ENCODE results near the gene DUSP18. TPM values are rescaled to one million over a fixed set of nuclear protein-coding genes. Genes with fewer than 3 reads are reported as not detected.
"Not testable (repeated sequence)": the region's sequence is repeated elsewhere in the genome, so short reads cannot be mapped to it uniquely, and the experiment has no call there.

DUSP18 gene
- total and polyA plus RNA-seq, 12 donors: 1.5 to 6.3 (median 2.5) TPM

- TF ChIP-seq CTCF (IDR thresholded peaks at IDR 0.05): no peak
- H3K27ac ChIP-seq: no peak overlapping the region
- no peak overlapping the region for H3K4me3 ChIP-seq
- peaks cover 0 to 5% (median 0%) of the 10 kb centered on the region in 9 donors for H3K4me1 ChIP-seq
- no peaks in the 10 kb centered on the region for H3K27me3 ChIP-seq
- ATAC-seq: no peak
- 83 to 88% methylated on average over 5 of the region's 5 CpGs for WGBS, 2 donors
- intact Hi-C loops (cut with DNase I): no loop called here
- no peak for DNase-seq
- H3K36me3 ChIP-seq: peaks cover 0 to 32% (median 0%) of the 10 kb centered on the region in 9 donors
- H3K9me3 ChIP-seq: no peaks in the 10 kb centered on the region
Measured at GRCh38 chr22:30627471-30627870, 40.2 kb downstream of the DUSP18 start.

GRCh38 chr22:30626413-30626812 is 41.3 kb downstream of the DUSP18 start:
- Histone ChIP-seq H3K36me3 (peaks cover 0 to 42% (median 0%) of the 10 kb centered on the region in 9 donors), H3K4me3 (no peak overlapping the region), H3K9me3 (no peaks in the 10 kb centered on the region), H3K4me1 (peaks cover 0 to 5% (median 0%) of the 10 kb centered on the region in 9 donors), H3K27me3 (no peaks in the 10 kb centered on the region), H3K27ac (no peak overlapping the region)
- DNase-seq: no peak
- no peak for TF ChIP-seq CTCF (IDR thresholded peaks at IDR 0.05)
- 89 to 94% methylated on average over 5 of the region's 5 CpGs for WGBS, 2 donors
- no peak for ATAC-seq
- intact Hi-C loops (cut with DNase I): no loop called here

- ATAC-seq; H3K4me1 ChIP-seq; DNase-seq; H3K27ac ChIP-seq; H3K4me3 ChIP-seq; H3K27me3 ChIP-seq; H3K9me3 ChIP-seq; intact Hi-C loops (cut with DNase I): not testable (repeated sequence)
- WGBS, 2 donors: 89 to 94% methylated on average over 6 of the region's 6 CpGs
- peaks cover 0 to 89% (median 8%) of the 10 kb centered on the region in 9 donors for H3K36me3 ChIP-seq
Measured at GRCh38 chr22:30619909-30620308, 47.8 kb downstream of the DUSP18 start.

- ATAC-seq: no peak
- no peak overlapping the region for H3K27ac ChIP-seq
- H3K36me3 ChIP-seq: peaks cover 0 to 97% (median 8%) of the 10 kb centered on the region in 9 donors
- 87 to 94% methylated on average over 6 of the region's 6 CpGs for WGBS, 2 donors
- H3K27me3 ChIP-seq: no peaks in the 10 kb centered on the region
- intact Hi-C loops (cut with DNase I): no loop called here
- DNase-seq: no peak
- no peaks in the 10 kb centered on the region for H3K4me1 ChIP-seq
- no peak overlapping the region for H3K4me3 ChIP-seq
- no peak for TF ChIP-seq CTCF (IDR thresholded peaks at IDR 0.05)
- no peaks in the 10 kb centered on the region for H3K9me3 ChIP-seq
Measured at GRCh38 chr22:30617819-30618218, 49.9 kb downstream of the DUSP18 start.

- Histone ChIP-seq H3K27me3 (no peaks in the 10 kb centered on the region), H3K36me3 (peaks cover 0 to 98% (median 8%) of the 10 kb centered on the region in 9 donors), H3K4me3 (no peak overlapping the region), H3K27ac (peak overlapping the region in 1 of 10 donors; percentile 66), H3K9me3 (no peaks in the 10 kb centered on the region), H3K4me1 (peaks cover 0 to 7% (median 0%) of the 10 kb centered on the region in 9 donors)
- intact Hi-C loops (cut with DNase I): no loop called here
- whole genome bisulfite sequencing, 2 donors: 87 to 90% methylated on average over 7 of the region's 7 CpGs
- peak in 1 of 8 donors; percentile 25 for ATAC-seq
- TF ChIP-seq CTCF (IDR thresholded peaks at IDR 0.05): no peak
- DNase-seq: no peak
Measured at GRCh38 chr22:30615543-30615954, 52.1 kb downstream of the DUSP18 start.

Measured in heart right ventricle (tissue), 16 donors.